ENCODE data around the gene MAP2. TPM values are rescaled to one million over a fixed set of nuclear protein-coding genes. Genes with fewer than 3 reads are reported as not detected.
"Not testable (repeated sequence)": the region's sequence is repeated elsewhere in the genome, so short reads cannot be mapped to it uniquely, and the experiment has no call there.

MAP2 gene
- total RNA-seq, 3 donors from 2014 or later: 8.2 to 18.6 (median 11.5) TPM

- H3K27ac ChIP-seq: no peak overlapping the region
- intact Hi-C loops (cut with DNase I; ENCODE audit: low total_unique reads): no loop called here
- no peak overlapping the region for H3K4me3 ChIP-seq
- H3K27me3 ChIP-seq: no peaks in the 10 kb centered on the region
- TF ChIP-seq POLR2A (IDR thresholded peaks at IDR 0.05): no peak
- TF ChIP-seq POLR2AphosphoS5 (IDR thresholded peaks at IDR 0.05): no peak
- TF ChIP-seq, protein P1, sequence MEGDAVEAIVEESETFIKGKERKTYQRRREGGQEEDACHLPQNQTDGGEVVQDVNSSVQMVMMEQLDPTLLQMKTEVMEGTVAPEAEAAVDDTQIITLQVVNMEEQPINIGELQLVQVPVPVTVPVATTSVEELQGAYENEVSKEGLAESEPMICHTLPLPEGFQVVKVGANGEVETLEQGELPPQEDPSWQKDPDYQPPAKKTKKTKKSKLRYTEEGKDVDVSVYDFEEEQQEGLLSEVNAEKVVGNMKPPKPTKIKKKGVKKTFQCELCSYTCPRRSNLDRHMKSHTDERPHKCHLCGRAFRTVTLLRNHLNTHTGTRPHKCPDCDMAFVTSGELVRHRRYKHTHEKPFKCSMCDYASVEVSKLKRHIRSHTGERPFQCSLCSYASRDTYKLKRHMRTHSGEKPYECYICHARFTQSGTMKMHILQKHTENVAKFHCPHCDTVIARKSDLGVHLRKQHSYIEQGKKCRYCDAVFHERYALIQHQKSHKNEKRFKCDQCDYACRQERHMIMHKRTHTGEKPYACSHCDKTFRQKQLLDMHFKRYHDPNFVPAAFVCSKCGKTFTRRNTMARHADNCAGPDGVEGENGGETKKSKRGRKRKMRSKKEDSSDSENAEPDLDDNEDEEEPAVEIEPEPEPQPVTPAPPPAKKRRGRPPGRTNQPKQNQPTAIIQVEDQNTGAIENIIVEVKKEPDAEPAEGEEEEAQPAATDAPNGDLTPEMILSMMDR (IDR thresholded peaks at IDR 0.05): no peak
- no peaks in the 10 kb centered on the region for H3K36me3 ChIP-seq
- no peaks in the 10 kb centered on the region for H3K9me3 ChIP-seq
- H3K4me1 ChIP-seq: no peaks in the 10 kb centered on the region
- DNase-seq (ENCODE audit: low spot score in 2 of 2): no peak
These were observed 172.4 kb downstream of the MAP2 start for GRCh38 chr2:209596262-209596661.

- DNase-seq (ENCODE audit: low spot score in 2 of 2); H3K4me1 ChIP-seq; intact Hi-C loops (cut with DNase I; ENCODE audit: low total_unique reads); H3K4me3 ChIP-seq; H3K27ac ChIP-seq; H3K9me3 ChIP-seq; H3K36me3 ChIP-seq; H3K27me3 ChIP-seq: not testable (repeated sequence)
These were observed 174.4 kb downstream of the MAP2 start for GRCh38 chr2:209598227-209598626.

GRCh38 chr2:209600341-209601171 lies 176.7 kb downstream of the MAP2 start:
- H3K27ac ChIP-seq: no peak overlapping the region
- no peak for DNase-seq (ENCODE audit: low spot score in 2 of 2)
- TF ChIP-seq POLR2A (IDR thresholded peaks at IDR 0.05) (no peak), POLR2AphosphoS5 (IDR thresholded peaks at IDR 0.05) (no peak)
- TF ChIP-seq, protein P1 (IDR thresholded peaks at IDR 0.05): no peak
- intact Hi-C loops (cut with DNase I; ENCODE audit: low total_unique reads): no loop called here
- H3K4me3 ChIP-seq: no peak overlapping the region
- no peaks in the 10 kb centered on the region for H3K9me3 ChIP-seq
- H3K27me3 ChIP-seq: no peaks in the 10 kb centered on the region
- H3K4me1 ChIP-seq: no peaks in the 10 kb centered on the region
- no peaks in the 10 kb centered on the region for H3K36me3 ChIP-seq

GRCh38 chr2:209601497-209601896 lies 177.7 kb downstream of the MAP2 start:
- Histone ChIP-seq H3K4me1 (no peaks in the 10 kb centered on the region), H3K9me3 (no peaks in the 10 kb centered on the region), H3K4me3 (no peak overlapping the region), H3K27me3 (no peaks in the 10 kb centered on the region), H3K36me3 (no peaks in the 10 kb centered on the region), H3K27ac (no peak overlapping the region)
- DNase-seq (ENCODE audit: low spot score in 2 of 2): no peak
- TF ChIP-seq POLR2A (IDR thresholded peaks at IDR 0.05): no peak
- TF ChIP-seq, protein P1 (IDR thresholded peaks at IDR 0.05): no peak
- intact Hi-C loops (cut with DNase I; ENCODE audit: low total_unique reads): no loop called here

GRCh38 chr2:209602259-209602658 lies 178.4 kb downstream of the MAP2 start:
- intact Hi-C loops (cut with DNase I; ENCODE audit: low total_unique reads): no loop called here
- no peaks in the 10 kb centered on the region for H3K9me3 ChIP-seq
- no peak overlapping the region for H3K27ac ChIP-seq
- H3K4me1 ChIP-seq: no peaks in the 10 kb centered on the region
- no peak for TF ChIP-seq POLR2AphosphoS5 (IDR thresholded peaks at IDR 0.05)
- no peak overlapping the region for H3K4me3 ChIP-seq
- DNase-seq (ENCODE audit: low spot score in 2 of 2): no peak
- H3K27me3 ChIP-seq: no peaks in the 10 kb centered on the region
- no peaks in the 10 kb centered on the region for H3K36me3 ChIP-seq

- TF ChIP-seq, protein P1 (IDR thresholded peaks at IDR 0.05): no peak
- TF ChIP-seq POLR2AphosphoS5 (IDR thresholded peaks at IDR 0.05) (no peak), POLR2A (IDR thresholded peaks at IDR 0.05) (no peak)
These were observed 185.7 kb downstream of the MAP2 start for GRCh38 chr2:209609531-209609930.

More at GRCh38 chr2:209609531-209609930, 185.7 kb downstream of the MAP2 start:
- no peaks in the 10 kb centered on the region for H3K9me3 ChIP-seq
- no peaks in the 10 kb centered on the region for H3K36me3 ChIP-seq
- DNase-seq (ENCODE audit: low spot score in 2 of 2): no peak
- H3K4me3 ChIP-seq: no peak overlapping the region
- no peaks in the 10 kb centered on the region for H3K27me3 ChIP-seq
- H3K4me1 ChIP-seq: no peaks in the 10 kb centered on the region
- intact Hi-C loops (cut with DNase I; ENCODE audit: low total_unique reads): no loop called here
- H3K27ac ChIP-seq: no peak overlapping the region
